COR-L47 (cell line): ENCODE measurements around the gene NRARP.
"Not testable (repeated sequence)": the region's sequence is repeated elsewhere in the genome, so short reads cannot be mapped to it uniquely, and the experiment has no call there.

Source experiments
- DNase-seq: peaks from one replicate; lab custom pipeline; 2025; lab: John Stamatoyannopoulos, UW

Gene NRARP

DNA sequence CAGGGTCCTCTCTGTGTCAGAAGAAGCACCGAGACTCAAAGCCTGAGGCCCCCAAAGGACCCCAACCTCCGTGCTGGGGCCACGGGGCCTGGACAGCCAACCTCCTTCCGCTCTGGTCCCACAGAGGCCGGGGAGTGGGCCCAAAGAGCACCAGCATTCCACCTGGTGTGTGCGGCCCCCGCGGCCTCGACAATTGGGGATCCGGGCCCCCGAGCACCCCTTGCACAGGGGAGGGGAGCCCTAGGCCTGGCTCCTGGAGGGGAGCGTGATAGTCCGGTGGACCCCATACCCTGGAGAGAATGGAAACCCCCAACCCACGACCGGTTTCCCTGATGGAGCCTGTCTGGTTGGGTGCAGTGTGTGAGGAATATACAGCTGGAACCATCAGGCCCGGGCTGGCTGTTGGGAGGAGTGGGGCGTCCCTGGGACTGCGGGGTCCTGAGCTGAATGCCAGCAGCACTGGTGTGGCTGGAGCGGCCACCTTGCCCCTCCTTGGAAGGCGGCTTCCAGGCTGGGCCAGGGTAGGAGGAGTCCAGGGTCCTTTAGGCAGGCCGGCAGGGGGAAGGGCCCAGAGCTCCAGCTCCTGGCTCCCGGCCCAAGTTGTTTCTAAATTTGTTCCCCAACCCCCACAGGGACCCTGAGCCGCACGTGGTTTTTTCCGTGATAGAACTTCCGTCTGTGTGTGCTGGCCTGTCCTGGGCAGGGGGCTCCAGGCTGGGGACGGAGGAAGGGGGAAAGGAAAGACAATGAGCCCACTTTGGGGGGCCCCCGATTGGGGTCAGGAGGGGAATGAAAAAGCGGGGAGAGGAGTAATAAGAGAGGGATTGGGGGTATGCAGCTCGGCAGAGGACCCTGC is 25.4 kb downstream of the NRARP start:
- DNase-seq, result no peak

DNA sequence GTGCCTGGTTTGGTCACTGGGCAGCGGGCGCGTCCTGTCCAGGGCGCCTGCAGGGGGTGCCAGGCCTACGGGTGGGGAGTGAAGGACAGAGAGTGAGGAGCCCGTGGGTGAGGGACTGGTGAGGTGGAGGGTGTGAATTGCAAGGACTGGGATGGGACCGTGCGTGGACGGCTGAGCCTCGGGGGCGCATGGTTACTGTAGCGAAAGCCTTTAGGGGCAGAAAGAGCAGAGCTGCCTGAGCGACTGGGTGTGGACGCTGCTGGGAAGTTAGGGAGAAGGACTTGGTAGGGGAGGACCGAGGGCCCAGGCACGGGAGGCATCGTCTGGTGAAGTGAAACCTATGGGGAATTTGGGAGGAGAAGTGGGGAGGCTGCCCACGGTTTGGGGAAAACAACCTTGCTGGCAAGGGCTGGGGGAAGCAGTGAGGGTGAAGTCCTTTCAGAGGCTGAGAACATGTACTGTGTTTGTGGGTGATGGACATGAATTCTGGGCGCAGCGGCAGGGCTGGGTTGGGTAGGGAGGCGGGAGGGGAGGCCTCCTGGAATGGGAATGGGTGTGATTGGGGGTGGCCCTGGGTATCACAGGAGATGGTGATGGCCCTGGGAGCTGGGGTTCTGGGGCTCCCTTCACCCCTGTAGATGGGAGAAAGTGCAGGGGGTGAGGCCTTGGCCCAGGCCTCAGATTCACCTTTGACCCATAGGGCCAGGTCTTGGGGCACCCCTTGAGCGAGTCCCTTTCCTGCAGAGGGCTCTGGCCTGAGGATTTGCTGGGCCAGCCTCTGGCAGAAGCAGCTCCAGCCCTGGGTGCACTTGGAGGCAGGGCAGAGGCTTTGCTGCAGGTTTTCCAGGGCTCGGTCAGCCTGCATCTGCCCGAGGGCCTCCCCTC is 26.2 kb downstream of the NRARP start:
- DNase-seq, result no peak

DNA sequence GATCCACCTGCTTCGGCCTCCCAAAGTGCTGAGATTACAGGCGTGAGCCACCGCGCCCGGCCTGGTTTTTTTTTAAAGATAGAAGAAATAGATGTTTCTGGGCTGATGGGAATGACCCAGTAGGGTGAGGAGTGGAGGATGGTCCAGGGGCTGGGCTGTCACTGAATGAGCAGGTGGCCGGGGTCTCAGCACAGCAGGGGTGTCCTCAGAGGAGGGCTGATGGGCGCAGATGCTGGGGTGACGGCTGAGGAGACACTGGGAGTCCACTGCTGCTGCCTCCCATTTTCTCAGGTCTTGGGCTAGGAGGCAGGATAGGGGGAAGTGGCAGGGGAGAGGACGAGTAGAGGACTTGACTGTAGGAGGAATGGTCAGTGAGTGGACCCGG is 26.9 kb downstream of the NRARP start:
- DNase-seq, result no peak

DNA sequence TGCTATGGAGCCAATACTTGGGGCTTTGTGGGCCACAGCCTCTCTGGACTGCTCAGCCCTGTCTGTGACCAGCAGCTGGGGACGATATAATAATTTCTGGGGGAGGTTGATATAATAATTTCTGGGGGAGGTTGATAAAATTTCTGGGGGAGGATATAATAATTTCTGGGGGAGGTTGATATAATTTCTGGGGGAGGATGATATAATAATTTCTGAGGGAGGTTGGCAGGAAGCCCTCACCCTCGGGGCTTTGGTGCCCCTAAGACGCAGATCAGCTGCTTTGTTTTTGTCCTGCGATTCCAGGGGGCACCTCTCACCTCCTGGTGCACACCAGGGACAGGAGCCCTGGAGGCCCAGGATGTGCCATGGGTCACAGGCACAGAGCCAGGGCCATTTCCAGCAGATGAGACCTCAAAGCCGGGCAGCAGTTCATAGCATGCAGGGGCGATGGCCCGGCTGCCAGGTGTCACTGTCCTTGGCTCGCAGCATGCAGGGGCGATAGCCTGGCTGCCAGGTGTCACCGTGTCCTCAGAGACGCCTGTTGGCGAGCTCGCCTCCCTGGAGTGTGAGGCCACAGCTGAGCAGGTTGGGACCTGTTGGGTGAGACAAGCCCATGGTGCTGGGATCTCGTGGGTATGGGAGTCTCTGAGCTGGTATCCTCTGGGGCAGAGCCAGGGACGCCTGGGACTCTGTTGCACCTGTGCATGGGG is 28.3 kb downstream of the NRARP start:
- no peak for DNase-seq

DNA sequence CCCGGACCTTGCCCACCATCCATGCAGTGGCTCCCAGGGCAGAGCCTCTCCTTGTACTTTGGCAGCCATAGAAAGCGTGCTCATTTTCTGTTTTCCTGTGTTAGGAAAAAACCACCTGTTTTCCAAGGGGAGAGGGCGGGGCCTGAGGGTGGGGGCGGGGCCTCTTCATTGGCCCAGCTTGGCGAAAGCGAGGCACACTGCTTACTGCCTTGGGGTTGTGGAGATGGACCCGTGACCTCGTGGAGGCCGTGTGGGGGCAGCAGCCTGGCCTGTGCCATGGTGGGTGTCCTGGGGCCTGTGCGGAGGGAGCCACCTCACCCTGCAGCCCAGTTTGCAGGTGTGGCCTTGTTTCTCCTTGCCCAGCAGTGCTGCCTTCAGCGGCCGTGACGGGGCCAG is 29.0 kb downstream of the NRARP start:
- no peak for DNase-seq

DNA sequence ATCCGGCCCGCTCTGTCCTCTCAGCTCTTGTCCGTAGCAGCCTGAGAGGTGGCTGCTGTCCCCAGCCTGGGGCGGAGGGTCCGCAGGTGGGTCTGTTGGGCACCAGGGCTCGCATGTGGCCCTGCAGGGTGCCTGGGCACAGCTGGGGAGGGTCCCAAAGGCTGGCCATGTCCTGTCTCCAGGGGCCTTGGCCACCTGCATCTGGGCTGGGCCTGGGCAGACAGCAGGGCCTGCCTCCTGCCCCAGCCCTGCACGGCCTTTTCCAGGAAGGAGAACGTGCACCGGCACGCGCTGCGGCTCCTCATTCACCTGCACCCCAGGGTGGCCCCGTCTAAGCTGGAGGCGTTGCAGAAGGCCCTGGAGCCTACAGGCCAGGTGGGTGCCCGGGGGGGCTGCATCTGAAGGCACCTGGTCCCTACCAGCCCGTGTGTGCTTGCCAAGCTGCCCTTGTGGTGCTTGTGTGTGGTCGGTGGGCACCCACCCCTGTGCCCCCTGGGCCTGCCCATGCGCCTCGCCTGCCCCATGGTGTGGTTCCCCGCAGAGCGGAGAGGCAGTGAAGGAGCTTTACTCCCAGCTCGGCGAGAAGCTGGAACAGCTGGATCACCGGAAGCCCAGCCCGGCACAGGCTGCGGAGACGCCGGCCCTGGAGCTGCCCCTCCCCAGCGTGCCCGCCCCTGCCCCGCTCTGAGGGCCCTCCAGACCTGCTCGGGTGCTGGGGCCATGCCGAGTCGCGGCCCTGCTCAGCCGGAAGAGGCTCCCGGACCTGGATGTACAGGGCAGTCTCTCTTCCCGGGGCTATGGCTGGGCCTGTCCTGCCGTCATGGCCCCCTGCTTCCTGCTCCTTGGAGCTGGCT is 29.6 kb downstream of the NRARP start:
- no peak for DNase-seq

DNA sequence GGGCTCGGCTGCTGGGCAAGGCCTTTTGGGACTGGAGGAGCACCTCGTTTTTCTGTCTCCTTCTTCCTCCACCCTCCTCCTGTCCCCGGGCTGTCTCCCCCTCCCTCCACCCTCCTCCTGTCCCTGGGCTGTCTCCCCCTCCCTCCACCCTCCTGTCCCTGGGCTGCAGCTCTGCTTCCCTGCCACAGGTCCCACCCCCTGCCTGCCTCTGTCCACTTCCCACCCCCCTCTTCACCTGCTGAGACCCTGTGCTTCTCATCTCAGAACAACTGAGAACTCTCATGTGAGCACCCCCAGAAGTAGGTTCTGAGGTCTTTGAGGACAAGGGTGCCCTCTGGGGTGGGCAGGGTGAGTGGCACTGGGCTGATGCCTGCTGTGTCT is 30.4 kb downstream of the NRARP start:
- DNase-seq, result no peak

DNA sequence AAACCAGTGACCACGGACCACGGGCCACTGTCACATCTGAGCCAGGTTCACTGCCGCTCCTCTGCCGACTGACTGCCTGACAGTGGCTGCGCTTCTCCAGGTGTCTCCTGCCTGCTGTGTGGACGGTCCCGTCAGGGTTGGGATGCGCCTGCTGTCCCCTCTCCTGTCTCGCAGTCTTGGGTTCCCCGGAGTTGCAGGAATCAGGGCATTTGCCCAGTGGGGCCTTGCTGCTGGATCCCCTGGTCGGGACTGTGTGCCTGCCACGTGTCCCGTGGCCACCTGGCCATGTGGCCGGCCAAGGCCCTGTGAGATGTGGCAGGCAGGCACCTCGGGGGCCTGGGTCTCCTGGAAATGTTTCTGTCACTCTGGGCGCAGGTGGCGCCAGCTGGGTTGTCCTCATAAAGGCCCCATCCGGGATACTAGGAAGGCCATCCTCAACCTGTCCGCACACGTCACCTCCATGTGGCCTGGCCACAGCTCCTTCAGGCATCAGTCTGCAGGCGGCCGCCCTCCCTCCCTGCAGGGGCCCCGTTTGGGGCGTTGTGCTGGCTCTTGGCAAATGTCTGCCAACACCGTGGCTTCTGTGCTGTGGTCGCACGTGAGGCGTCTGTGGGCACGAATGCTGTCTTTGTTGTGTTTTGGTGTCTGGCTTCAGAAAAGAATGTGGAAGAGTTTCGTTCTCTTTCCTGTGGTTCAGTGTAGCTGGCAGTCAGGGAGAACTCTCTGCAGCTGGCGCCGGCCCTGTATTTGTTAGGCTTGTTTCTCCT is 31.0 kb downstream of the NRARP start:
- no peak for DNase-seq

DNA sequence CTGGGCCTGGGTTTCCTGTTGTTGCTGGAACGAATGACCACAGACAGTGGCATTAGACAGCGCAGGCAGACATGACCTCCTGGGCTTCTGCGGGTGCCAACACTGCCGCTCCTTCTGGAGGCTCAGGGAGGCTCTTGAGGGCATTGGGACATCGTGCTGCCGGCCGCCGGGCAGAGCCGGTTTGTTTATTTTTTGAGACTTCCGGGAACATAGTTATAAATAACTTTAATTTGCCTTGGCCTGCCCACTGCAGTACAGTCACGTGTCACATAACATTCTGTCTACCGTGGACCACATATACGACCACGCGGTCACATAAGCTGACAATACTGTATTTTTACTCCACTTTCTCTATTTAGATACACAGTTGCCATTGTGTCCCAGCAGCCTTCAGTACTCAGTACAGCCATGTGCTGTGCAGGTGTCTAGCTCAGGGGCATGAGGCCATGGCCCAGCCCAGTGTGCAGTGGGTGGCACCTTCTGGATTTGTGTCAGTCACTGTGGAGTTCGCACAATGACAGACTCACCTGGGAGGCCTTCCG is 32.8 kb downstream of the NRARP start:
- no peak for DNase-seq

DNA sequence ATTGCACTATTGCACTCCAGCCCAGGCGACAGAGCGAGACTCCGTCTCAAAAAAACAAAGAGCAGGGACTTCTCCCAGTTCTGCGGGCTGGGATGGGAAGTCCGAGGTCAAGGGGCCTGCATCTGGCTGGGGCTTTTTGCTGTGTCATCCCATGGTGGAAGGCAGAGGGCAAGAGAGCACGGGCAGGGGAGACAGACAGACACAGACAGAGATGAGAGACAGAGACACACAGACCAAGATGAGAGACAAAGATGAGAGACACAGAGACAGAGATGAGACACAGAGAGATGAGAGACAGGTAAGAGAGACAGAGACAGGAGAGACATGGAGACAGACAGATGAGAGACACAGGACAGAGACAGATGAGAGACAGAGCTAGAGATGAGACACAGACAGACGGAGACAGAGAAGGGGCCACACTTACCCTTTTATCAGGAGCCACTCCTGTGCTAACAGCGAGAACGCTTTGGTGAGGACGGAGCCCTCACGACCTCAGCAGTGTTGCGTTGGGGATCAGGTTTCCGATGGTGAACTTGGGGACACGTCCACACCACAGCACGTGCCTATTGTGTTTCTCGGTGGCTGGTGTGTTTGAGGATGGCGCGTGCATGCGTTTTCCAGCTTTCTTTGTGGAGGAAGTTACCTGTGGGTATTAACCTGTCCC is 33.4 kb downstream of the NRARP start:
- DNase-seq, result no peak

DNA sequence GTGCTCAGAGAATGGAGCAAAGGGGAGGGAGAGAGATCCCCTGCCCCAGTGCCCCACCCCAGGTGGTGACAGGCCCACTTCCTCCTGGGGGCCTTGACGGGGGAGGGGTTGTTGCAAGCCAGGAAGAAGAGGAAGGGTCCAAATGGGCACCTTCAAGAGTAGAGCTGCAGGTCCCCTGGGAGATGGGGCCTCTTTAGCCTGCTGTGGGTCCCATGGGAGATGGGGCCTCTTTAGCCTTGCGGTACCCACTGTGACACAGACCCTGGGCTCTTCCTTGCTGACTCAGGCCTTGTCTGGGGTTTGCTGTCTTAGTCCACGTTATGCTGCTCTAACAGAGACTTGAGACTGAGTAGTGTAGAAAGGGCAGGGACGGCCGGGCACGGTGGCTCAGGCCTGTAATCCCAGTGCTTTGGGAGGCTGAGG is 34.1 kb downstream of the NRARP start:
- no peak for DNase-seq

DNA sequence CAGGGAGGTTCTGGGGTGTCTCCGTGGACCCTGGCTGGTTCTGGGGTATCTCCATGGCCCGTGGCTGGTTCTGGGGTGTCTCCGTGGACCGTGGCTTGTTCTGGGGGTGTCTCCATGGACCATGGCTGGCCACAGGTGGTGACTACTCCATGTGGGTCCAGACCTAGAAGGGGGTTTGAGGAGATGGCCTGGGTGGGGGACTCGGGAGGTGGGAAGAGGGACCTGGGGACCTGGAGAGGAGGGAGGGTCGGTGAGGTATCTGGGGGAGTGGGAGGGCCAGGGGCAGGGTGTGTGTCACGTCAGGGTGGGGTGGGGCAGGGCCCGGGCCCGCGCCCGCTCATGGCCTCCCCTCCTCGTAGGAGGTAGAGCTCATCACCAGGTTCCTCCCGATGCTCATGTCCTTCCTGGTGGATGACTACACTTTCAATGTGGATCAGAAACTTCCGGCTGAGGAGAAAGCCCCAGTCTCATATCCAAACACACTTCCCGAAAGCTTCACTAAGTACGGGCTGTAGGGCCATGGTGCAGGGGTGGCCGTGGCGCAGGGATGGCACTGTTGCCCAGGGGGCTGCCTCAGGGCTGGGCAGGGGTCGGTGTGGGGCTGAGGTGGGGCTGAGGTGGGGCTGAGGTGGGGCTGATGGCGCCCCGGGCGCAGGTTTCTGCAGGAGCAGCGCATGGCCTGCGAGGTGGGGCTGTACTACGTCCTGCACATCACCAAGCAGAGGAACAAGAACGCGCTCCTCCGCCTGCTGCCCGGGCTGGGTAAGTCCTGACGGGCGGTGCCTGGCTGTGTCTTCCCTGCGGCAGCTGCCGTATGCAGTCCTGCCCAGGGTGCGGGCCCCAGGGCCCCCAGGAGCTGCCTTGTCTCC is 35.3 kb downstream of the NRARP start:
- DNase-seq, result no peak

DNA sequence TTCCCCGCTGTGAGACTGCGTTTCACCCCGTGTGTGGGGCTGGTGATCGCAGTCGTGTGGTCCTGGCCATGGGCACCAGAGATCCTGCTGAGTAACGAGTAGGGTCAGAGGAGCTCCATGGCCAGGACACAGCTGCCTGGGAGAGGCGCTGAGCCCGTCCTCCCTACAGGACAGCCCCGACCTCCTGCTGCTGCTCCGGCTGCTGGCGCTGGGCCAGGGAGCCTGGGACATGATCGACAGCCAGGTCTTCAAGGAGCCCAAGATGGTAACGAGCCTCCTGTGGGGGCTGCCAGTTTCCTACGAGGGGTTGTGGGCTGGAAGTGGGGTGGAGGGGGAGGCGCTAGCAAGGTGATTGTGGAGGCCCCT is 35.9 kb downstream of the NRARP start:
- DNase-seq, result no peak

DNA sequence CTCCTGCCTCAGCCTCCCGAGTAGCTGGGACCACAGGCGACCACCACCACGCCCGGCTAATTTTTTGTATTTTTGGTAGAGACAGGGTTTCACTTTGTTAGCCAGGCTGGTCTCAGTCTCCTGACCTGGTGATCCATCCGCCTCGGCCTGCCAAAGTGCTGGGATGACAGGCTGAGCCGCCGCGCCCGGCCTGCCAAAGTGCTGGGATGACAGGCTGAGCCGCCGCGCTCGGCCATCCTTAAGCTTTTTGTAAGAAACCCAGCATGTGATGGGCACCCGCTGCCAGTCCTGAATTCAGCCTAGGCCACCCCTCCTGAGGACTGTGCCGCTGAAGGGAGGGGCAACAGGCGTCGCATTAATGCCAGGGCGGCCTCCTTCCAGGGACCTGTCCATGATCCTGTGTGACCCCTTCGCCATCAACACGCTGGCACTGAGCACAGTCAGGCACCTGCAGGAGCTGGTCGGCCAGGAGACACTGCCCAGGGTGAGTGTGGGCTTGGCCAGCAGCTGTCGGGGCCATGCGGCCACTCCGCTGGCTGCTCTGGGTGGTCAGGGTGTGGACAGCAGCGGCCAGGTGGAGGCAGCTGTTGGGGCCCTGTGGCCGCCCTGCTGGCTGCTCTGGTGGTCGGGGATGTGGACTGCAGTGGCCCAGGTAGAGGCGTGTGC is 36.4 kb downstream of the NRARP start:
- no peak for DNase-seq

DNA sequence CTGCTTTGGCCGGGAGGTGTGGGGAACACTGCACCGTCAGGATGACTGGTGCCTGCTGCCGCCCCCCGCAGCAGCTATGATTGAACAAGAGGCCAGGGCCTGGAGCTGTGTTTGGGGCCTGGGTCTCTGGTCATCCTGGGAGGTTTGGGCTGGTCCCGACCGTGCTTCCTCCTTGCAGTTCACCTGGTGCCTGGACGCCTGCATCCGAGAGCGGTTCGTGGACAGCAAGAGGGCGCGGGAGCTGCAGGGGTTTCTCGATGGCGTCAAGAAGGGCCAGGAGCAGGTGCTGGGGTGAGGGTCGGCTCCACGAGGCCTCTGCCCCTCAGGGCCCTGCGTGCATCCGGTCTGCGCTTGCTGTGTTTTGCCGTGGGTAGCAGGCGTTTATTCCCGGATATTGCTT is 38.0 kb downstream of the NRARP start:
- DNase-seq, result no peak

DNA sequence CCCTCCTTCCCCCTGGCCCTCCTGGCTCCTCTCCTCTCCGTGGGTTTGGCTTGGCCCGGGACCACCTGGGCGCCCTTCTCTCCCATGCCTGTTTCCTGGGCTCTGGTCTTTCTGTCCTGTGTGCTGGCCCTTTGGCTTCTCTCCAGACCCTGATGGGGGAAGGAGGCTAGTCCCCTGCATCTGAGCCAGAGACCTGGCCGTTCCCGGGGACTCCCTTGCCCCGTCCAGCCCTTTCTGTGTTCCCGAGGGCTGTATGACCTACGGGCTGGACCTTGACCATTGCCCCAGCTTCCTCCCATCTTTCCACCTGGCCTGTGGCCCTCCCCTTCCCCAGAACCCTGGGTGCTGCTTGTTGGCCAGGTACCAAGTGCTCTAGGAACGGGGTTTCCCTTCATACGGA is 38.6 kb downstream of the NRARP start:
- DNase-seq, result no peak

DNA sequence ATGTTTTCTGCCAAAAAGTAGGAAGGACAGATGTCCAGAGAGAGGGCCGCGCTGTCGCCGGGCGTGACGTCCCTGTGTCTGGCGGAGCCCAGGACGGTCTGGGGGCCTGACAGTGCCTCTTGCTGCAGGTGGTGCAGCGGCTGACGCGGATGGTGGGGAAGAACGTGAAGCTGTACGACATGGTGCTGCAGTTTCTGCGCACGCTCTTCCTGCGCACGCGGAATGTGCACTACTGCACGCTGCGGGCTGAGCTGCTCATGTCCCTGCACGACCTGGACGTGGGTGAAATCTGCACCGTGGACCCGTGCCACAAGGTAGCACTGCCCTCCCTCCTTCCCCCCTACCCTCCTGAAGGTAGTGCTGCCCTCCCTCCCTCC is 39.2 kb downstream of the NRARP start:
- DNase-seq, result no peak

DNA sequence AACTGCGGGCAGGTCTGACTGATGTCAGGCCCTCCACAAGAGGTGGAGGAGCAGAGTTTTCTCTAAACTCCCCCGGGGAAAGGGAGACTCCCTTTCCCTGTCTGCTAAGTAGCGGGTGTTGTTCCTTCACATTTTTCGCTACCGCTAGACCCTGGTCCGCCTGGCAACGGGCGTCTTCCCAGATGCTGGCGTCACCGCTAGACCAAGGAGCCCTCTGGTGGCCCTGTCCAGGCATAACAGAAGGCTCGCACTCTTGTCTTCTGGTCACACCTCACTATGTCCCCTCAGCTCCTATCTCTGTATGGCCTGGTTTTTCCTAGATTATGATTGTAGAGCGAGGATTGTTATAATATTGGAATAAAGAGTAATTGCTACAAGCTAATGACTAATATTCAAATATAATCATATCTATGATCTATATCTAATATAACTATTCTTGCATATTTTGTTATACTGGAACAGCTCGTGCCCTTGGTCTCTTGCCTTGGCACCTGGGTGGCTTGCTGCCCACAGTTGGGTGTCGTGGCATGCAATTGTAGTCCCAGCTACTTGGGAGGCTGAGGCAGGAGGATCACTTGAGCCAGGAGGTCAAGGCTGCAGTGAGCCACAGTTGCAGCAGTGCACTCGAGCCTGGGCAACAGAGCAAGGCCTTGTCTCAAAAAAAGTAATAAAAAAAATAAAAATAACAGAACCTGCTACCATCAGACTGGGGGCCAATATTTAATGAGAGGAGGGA is 39.7 kb downstream of the NRARP start:
- DNase-seq, result not testable (repeated sequence)
